ENCODE measurements around the gene KLHL21. TPM values are rescaled to one million over a fixed set of nuclear protein-coding genes. Genes with fewer than 3 reads are reported as not detected.
A peak's percentile ranks its signal among the peaks of the same experiment; 100 is the strongest.

The KLHL21 gene
- total RNA-seq, 2 experiments from 2014 or later = 22.8 to 23.0 TPM

GRCh38 chr1:6594977-6595740 is 7.5 kb downstream of the KLHL21 start:
- DNase-seq (no peak), ATAC-seq (no peak)
- peaks cover 59% of the 10 kb centered on the region for H3K36me3 Mint-ChIP-seq (ENCODE audit: low read depth)
- no peaks in the 10 kb centered on the region for H3K9me3 Mint-ChIP-seq (ENCODE audit: insufficient read depth)
- ChIA-PET CTCF (no interaction called here), POLR2A (no interaction called here)
- peaks cover 62% of the 10 kb centered on the region for H3K4me1 Mint-ChIP-seq (ENCODE audit: low read depth)
- H3K27me3 Mint-ChIP-seq (ENCODE audit: low read depth) = no peaks in the 10 kb centered on the region
- H3K27ac Mint-ChIP-seq = peak overlapping the region; percentile 46
- H3K4me3 Mint-ChIP-seq = no peak overlapping the region

GRCh38 chr1:6593810-6594209 is 8.9 kb downstream of the KLHL21 start:
- DNase-seq = no peak
- CTCF ChIA-PET = no interaction called here
- Mint-ChIP-seq H3K36me3 (ENCODE audit: low read depth) (peaks cover 59% of the 10 kb centered on the region), H3K27me3 (ENCODE audit: low read depth) (no peaks in the 10 kb centered on the region), H3K27ac (no peak overlapping the region), H3K9me3 (ENCODE audit: insufficient read depth) (no peaks in the 10 kb centered on the region), H3K4me3 (no peak overlapping the region), H3K4me1 (ENCODE audit: low read depth) (peaks cover 49% of the 10 kb centered on the region)
- POLR2A ChIA-PET = no interaction called here
- ATAC-seq = no peak

GRCh38 chr1:6592865-6593593 is 9.6 kb downstream of the KLHL21 start:
- Mint-ChIP-seq H3K9me3 (ENCODE audit: insufficient read depth) (no peaks in the 10 kb centered on the region), H3K27ac (peak overlapping the region; percentile 79), H3K36me3 (ENCODE audit: low read depth) (peaks cover 65% of the 10 kb centered on the region), H3K4me1 (ENCODE audit: low read depth) (peaks cover 45% of the 10 kb centered on the region), H3K4me3 (no peak overlapping the region), H3K27me3 (ENCODE audit: low read depth) (no peaks in the 10 kb centered on the region)
- no peak for DNase-seq
- ATAC-seq = no peak
- CTCF ChIA-PET = interaction anchor here (1.0 kb wide), 1 partner anchor 8 kb away, joined by 4 read pairs; no protein-coding TSS in a partner anchor
- POLR2A ChIA-PET = interaction anchor here (1.1 kb wide), 1 partner anchor 11 kb away, joined by 4 read pairs; no protein-coding TSS in a partner anchor

- Mint-ChIP-seq H3K4me3 (peak overlapping the region; percentile 2), H3K36me3 (ENCODE audit: low read depth) (peaks cover 63% of the 10 kb centered on the region), H3K27me3 (ENCODE audit: low read depth) (no peaks in the 10 kb centered on the region), H3K27ac (peak overlapping the region; percentile 79), H3K4me1 (ENCODE audit: low read depth) (peaks cover 42% of the 10 kb centered on the region), H3K9me3 (ENCODE audit: insufficient read depth) (no peaks in the 10 kb centered on the region)
- DNase-seq = no peak
- POLR2A ChIA-PET = interaction anchor here (1.1 kb wide), 1 partner anchor 11 kb away, joined by 4 read pairs; no protein-coding TSS in a partner anchor
- CTCF ChIA-PET = interaction anchor here (1.0 to 1.4 kb wide), 2 partner anchors 9 to 10 kb away, joined by 3 to 4 read pairs; partner anchors contain the start of gene KLHL21
- peak; percentile 7 for ATAC-seq
These were observed 10.2 kb downstream of the KLHL21 start for GRCh38 chr1:6592441-6592840.

- H3K27me3 Mint-ChIP-seq (ENCODE audit: low read depth) = no peaks in the 10 kb centered on the region
- CTCF ChIA-PET = interaction anchor here (1.3 to 1.4 kb wide), 2 partner anchors 8 to 11 kb away, joined by 3 to 4 read pairs; partner anchors contain the start of gene KLHL21
- DNase-seq (no peak), ATAC-seq (no peak)
- peak overlapping the region; percentile 79 for H3K27ac Mint-ChIP-seq
- H3K9me3 Mint-ChIP-seq (ENCODE audit: insufficient read depth) = no peaks in the 10 kb centered on the region
- no peak overlapping the region for H3K4me3 Mint-ChIP-seq
- peaks cover 46% of the 10 kb centered on the region for H3K4me1 Mint-ChIP-seq (ENCODE audit: low read depth)
- POLR2A ChIA-PET = interaction anchor here (1.1 kb wide), 1 partner anchor 12 kb away, joined by 4 read pairs; no protein-coding TSS in a partner anchor
- peaks cover 61% of the 10 kb centered on the region for H3K36me3 Mint-ChIP-seq (ENCODE audit: low read depth)
These were observed 11.0 kb downstream of the KLHL21 start for GRCh38 chr1:6591644-6592043.

- H3K4me1 Mint-ChIP-seq (ENCODE audit: low read depth) = peaks cover 45% of the 10 kb centered on the region
These were observed 11.4 kb downstream of the KLHL21 start for GRCh38 chr1:6591222-6591621.

GRCh38 chr1:6590046-6590445 is 12.6 kb downstream of the KLHL21 start:
- ChIA-PET CTCF (interaction anchor here (1.2 to 1.8 kb wide), 2 partner anchors 10 to 35 kb away, joined by 3 to 6 read pairs; partner anchors contain the start of genes TAS1R1 and ZBTB48), POLR2A (interaction anchor here (1.1 kb wide), 1 partner anchor 13 kb away, joined by 3 read pairs; no protein-coding TSS in a partner anchor)
- Mint-ChIP-seq H3K27me3 (ENCODE audit: low read depth) (no peaks in the 10 kb centered on the region), H3K4me1 (ENCODE audit: low read depth) (peaks cover 40% of the 10 kb centered on the region), H3K27ac (no peak overlapping the region), H3K9me3 (ENCODE audit: insufficient read depth) (no peaks in the 10 kb centered on the region), H3K36me3 (ENCODE audit: low read depth) (peaks cover 45% of the 10 kb centered on the region), H3K4me3 (no peak overlapping the region)
- no peak for DNase-seq
- no peak for ATAC-seq

More at GRCh38 chr1:6591222-6591621, 11.4 kb downstream of the KLHL21 start:
- ATAC-seq (peak; percentile 39), DNase-seq (peak; percentile 36)
- Mint-ChIP-seq H3K36me3 (ENCODE audit: low read depth) (peaks cover 57% of the 10 kb centered on the region), H3K27ac (peak overlapping the region; percentile 79), H3K27me3 (ENCODE audit: low read depth) (no peaks in the 10 kb centered on the region), H3K9me3 (ENCODE audit: insufficient read depth) (no peaks in the 10 kb centered on the region), H3K4me3 (no peak overlapping the region)
- POLR2A ChIA-PET = no interaction called here
- CTCF ChIA-PET = interaction anchor here (1.3 to 1.4 kb wide), 2 partner anchors 9 to 11 kb away, joined by 3 to 4 read pairs; partner anchors contain the start of gene KLHL21

- Mint-ChIP-seq H3K4me1 (ENCODE audit: low read depth) (peaks cover 42% of the 10 kb centered on the region), H3K27ac (no peak overlapping the region), H3K9me3 (ENCODE audit: insufficient read depth) (no peaks in the 10 kb centered on the region), H3K36me3 (ENCODE audit: low read depth) (peaks cover 37% of the 10 kb centered on the region), H3K27me3 (ENCODE audit: low read depth) (no peaks in the 10 kb centered on the region), H3K4me3 (no peak overlapping the region)
- DNase-seq = no peak
- ChIA-PET CTCF (interaction anchor here (1.2 to 1.8 kb wide), 3 partner anchors 9 to 34 kb away, joined by 3 to 6 read pairs (median 3); partner anchors contain the start of genes TAS1R1 and ZBTB48), POLR2A (interaction anchor here (0.6 to 1.1 kb wide), 4 partner anchors 8 to 17 kb away, joined by 3 to 6 read pairs (median 3); no protein-coding TSS in a partner anchor)
- ATAC-seq = no peak
These were observed 13.7 kb downstream of the KLHL21 start for GRCh38 chr1:6588893-6589520.

GRCh38 chr1:6588128-6588892 is 14.4 kb downstream of the KLHL21 start:
- H3K36me3 Mint-ChIP-seq (ENCODE audit: low read depth) = peaks cover 32% of the 10 kb centered on the region
- no peak for DNase-seq
- ChIA-PET POLR2A (no interaction called here), CTCF (interaction anchor here (1.2 kb wide), 1 partner anchor 10 kb away, joined by 3 read pairs; no protein-coding TSS in a partner anchor)
- no peak overlapping the region for H3K4me3 Mint-ChIP-seq
- peak overlapping the region; percentile 55 for H3K27ac Mint-ChIP-seq
- no peaks in the 10 kb centered on the region for H3K27me3 Mint-ChIP-seq (ENCODE audit: low read depth)
- H3K4me1 Mint-ChIP-seq (ENCODE audit: low read depth) = peaks cover 39% of the 10 kb centered on the region
- no peak for ATAC-seq
- H3K9me3 Mint-ChIP-seq (ENCODE audit: insufficient read depth) = no peaks in the 10 kb centered on the region

GRCh38 chr1:6587261-6588005 is 15.2 kb downstream of the KLHL21 start:
- ATAC-seq (no peak), DNase-seq (no peak)
- Mint-ChIP-seq H3K27me3 (ENCODE audit: low read depth) (no peaks in the 10 kb centered on the region), H3K4me3 (no peak overlapping the region), H3K36me3 (ENCODE audit: low read depth) (peaks cover 29% of the 10 kb centered on the region), H3K27ac (peak overlapping the region; percentile 57), H3K4me1 (ENCODE audit: low read depth) (peaks cover 34% of the 10 kb centered on the region), H3K9me3 (ENCODE audit: insufficient read depth) (no peaks in the 10 kb centered on the region)
- ChIA-PET CTCF (no interaction called here), POLR2A (interaction anchor here (0.9 kb wide), 1 partner anchor 12 kb away, joined by 3 read pairs; no protein-coding TSS in a partner anchor)
